ENCODE measurements around the gene LAT.

- no peak for TF ChIP-seq CTCF (conservative IDR thresholded peaks at IDR 0.05; ENCODE audit: low read length)
- TF ChIP-seq EZH2phosphoT487 (IDR thresholded peaks at IDR 0.05; ENCODE audit: borderline replicate concordance, low read depth, low read length): no peak
These were observed 41.6 kb upstream of the LAT start for GRCh38 chr16:28943281-28943680.

Data from OCI-LY7 (cell line).